Measurements from ENCODE around the gene ANO5. TPM values are rescaled to one million over a fixed set of nuclear protein-coding genes. Genes with fewer than 3 reads are reported as not detected.

The ANO5 gene
- total RNA-seq: 0.99 TPM
- 0.78 TPM for polyA plus RNA-seq
- long read RNA-seq, donor 1: 0 reads
- long read RNA-seq, donor 2: 0 reads
- long read RNA-seq, donor 3: 0 reads
- long read RNA-seq, donor 4: 0 reads
- long read RNA-seq, donor 5: 0 reads
- long read RNA-seq, donor 6: 0 reads
- long read RNA-seq, donor 7: 0 reads
- long read RNA-seq, donor 8: 0 reads
- long read RNA-seq, donor 9: 0 reads
- long read RNA-seq, donor 10: 0 reads

DNA sequence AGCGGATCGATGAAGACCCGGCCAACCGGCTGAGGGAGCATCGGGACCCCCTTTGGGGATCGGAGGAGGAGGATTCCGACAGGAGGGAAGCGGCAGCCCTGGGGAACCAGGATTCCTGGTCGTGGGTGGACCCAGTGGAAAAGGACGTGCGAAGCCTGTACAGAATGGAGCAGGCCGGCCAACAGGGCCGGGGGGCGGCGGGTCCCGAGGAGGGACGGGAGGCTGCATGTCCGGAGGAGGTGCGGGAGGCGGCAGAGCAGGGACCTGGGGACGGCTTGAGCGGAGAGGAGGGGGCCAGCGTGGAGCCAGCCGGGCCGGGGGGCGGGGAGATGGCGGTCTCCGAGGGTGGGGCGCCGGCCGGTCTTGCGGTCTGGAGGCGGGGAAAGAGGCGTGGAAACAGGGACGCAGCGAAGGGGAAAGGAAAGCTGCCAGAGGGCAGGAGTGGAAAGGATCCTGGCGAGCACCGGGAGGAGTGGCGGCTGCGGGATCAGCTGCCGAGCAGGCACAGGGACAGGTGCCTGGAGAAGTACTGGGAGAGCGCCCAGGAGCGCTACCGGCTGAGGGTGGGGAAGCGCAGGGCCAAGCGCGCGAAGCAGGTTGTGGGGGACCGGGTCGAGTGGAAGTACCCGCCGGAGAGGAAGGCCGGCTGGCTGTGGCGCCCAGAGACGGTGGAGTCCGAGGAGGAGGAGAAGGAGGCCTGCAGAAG, at the start of gene ANO5:
ANO5 (plus strand) TSS at position 444 of the 706 bp plus-strand sequence. CDS start 408 bp downstream, outside the sequence.
- 2% methylated on average over 56 of the region's 56 CpGs for WGBS
- H3K27me3 ChIP-seq (ENCODE audit: control insufficient read depth in 2 of 2, insufficient read depth in 1 of 2, low read length in 1 of 2): peaks cover 5 to 28% of the 10 kb centered on the region in 2 donors
- DNase-seq (ENCODE audit: low read depth in 6 of 9, low spot score in 9 of 9): peak in 1 of 9 donors; percentile 1
- no peaks in the 10 kb centered on the region for H3K9me3 ChIP-seq (ENCODE audit: control insufficient read depth in 2 of 2, insufficient read depth in 1 of 2, low read length in 1 of 2)
- H3K36me3 ChIP-seq (ENCODE audit: control insufficient read depth in 2 of 2, insufficient read depth in 2 of 2, low read length in 1 of 2): no peaks in the 10 kb centered on the region
- peak within 1 kb of the TSS; percentile 14 to 36 for H3K4me3 ChIP-seq (ENCODE audit: low read length in 2 of 2)
- H3K27ac ChIP-seq (ENCODE audit: low read depth in 1 of 2, low read length in 1 of 2): no peak within 1 kb of the TSS
- H3K4me1 ChIP-seq (ENCODE audit: control insufficient read depth in 2 of 2, insufficient read depth in 2 of 2, low read length in 2 of 2): no peaks in the 10 kb centered on the region

GRCh38 chr11:22151649-22152197, 41.2 kb upstream of the ANO5 start:
- H3K36me3 ChIP-seq (ENCODE audit: control insufficient read depth in 2 of 2, insufficient read depth in 2 of 2, low read length in 1 of 2): no peaks in the 10 kb centered on the region
- 95% methylated on average over 4 of the region's 4 CpGs for WGBS

GRCh38 chr11:22157531-22157930, 35.4 kb upstream of the ANO5 start:
- DNase-seq (ENCODE audit: low read depth in 6 of 9, low spot score in 9 of 9): no peak
- Histone ChIP-seq H3K27me3 (ENCODE audit: control insufficient read depth in 2 of 2, insufficient read depth in 1 of 2, low read length in 1 of 2) (no peaks in the 10 kb centered on the region), H3K4me3 (ENCODE audit: low read length in 2 of 2) (no peak overlapping the region), H3K9me3 (ENCODE audit: control insufficient read depth in 2 of 2, insufficient read depth in 1 of 2, low read length in 1 of 2) (no peaks in the 10 kb centered on the region), H3K27ac (ENCODE audit: low read depth in 1 of 2, low read length in 1 of 2) (no peak overlapping the region), H3K4me1 (ENCODE audit: control insufficient read depth in 2 of 2, insufficient read depth in 2 of 2, low read length in 2 of 2) (no peaks in the 10 kb centered on the region), H3K36me3 (ENCODE audit: control insufficient read depth in 2 of 2, insufficient read depth in 2 of 2, low read length in 1 of 2) (no peaks in the 10 kb centered on the region)
- 90% methylated on average over 2 of the region's 2 CpGs for WGBS

More at GRCh38 chr11:22151649-22152197, 41.2 kb upstream of the ANO5 start:
- no peaks in the 10 kb centered on the region for H3K27me3 ChIP-seq (ENCODE audit: control insufficient read depth in 2 of 2, insufficient read depth in 1 of 2, low read length in 1 of 2)
- H3K9me3 ChIP-seq (ENCODE audit: control insufficient read depth in 2 of 2, insufficient read depth in 1 of 2, low read length in 1 of 2): no peaks in the 10 kb centered on the region
- no peaks in the 10 kb centered on the region for H3K4me1 ChIP-seq (ENCODE audit: control insufficient read depth in 2 of 2, insufficient read depth in 2 of 2, low read length in 2 of 2)
- H3K4me3 ChIP-seq (ENCODE audit: low read length in 2 of 2): no peak overlapping the region
- H3K27ac ChIP-seq (ENCODE audit: low read depth in 1 of 2, low read length in 1 of 2): no peak overlapping the region
- DNase-seq (ENCODE audit: low read depth in 6 of 9, low spot score in 9 of 9): no peak

GRCh38 chr11:22161489-22161888, 31.4 kb upstream of the ANO5 start:
- no peak overlapping the region for H3K27ac ChIP-seq (ENCODE audit: low read depth in 1 of 2, low read length in 1 of 2)
- no peaks in the 10 kb centered on the region for H3K27me3 ChIP-seq (ENCODE audit: control insufficient read depth in 2 of 2, insufficient read depth in 1 of 2, low read length in 1 of 2)
- no peak for DNase-seq (ENCODE audit: low read depth in 6 of 9, low spot score in 9 of 9)
- WGBS: 90% methylated on average over 1 of the region's 1 CpG
- no peaks in the 10 kb centered on the region for H3K36me3 ChIP-seq (ENCODE audit: control insufficient read depth in 2 of 2, insufficient read depth in 2 of 2, low read length in 1 of 2)
- no peak overlapping the region for H3K4me3 ChIP-seq (ENCODE audit: low read length in 2 of 2)
- H3K9me3 ChIP-seq (ENCODE audit: control insufficient read depth in 2 of 2, insufficient read depth in 1 of 2, low read length in 1 of 2): no peaks in the 10 kb centered on the region
- no peaks in the 10 kb centered on the region for H3K4me1 ChIP-seq (ENCODE audit: control insufficient read depth in 2 of 2, insufficient read depth in 2 of 2, low read length in 2 of 2)

GRCh38 chr11:22162756-22163155, 30.1 kb upstream of the ANO5 start:
- no peak for DNase-seq (ENCODE audit: low read depth in 6 of 9, low spot score in 9 of 9)
- H3K9me3 ChIP-seq (ENCODE audit: control insufficient read depth in 2 of 2, insufficient read depth in 1 of 2, low read length in 1 of 2): no peaks in the 10 kb centered on the region
- no peaks in the 10 kb centered on the region for H3K36me3 ChIP-seq (ENCODE audit: control insufficient read depth in 2 of 2, insufficient read depth in 2 of 2, low read length in 1 of 2)
- no peak overlapping the region for H3K27ac ChIP-seq (ENCODE audit: low read depth in 1 of 2, low read length in 1 of 2)
- no peaks in the 10 kb centered on the region for H3K4me1 ChIP-seq (ENCODE audit: control insufficient read depth in 2 of 2, insufficient read depth in 2 of 2, low read length in 2 of 2)
- no peak overlapping the region for H3K4me3 ChIP-seq (ENCODE audit: low read length in 2 of 2)
- H3K27me3 ChIP-seq (ENCODE audit: control insufficient read depth in 2 of 2, insufficient read depth in 1 of 2, low read length in 1 of 2): no peaks in the 10 kb centered on the region
- 80% methylated on average over 3 of the region's 3 CpGs for WGBS

DNA sequence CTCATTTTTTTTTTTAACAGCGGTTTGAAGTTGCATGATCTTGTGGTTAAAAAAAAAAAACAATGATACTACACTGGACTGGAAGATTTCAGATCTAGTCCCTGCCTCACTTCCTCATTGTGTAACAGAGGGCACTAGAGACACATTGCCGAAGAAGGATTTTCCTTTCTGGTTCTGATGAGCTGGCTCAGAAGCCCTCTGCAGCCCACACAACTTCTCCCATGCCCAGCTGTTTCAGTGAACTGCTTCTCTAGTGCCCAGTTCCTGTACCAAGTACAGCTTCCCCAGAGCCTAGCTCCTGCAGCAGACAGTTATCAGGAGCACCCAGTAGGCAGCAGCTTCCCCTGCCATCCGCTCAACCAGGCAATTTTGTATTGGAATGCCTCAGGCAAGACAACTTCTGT, 29.5 kb upstream of the ANO5 start:
- no peaks in the 10 kb centered on the region for H3K9me3 ChIP-seq (ENCODE audit: control insufficient read depth in 2 of 2, insufficient read depth in 1 of 2, low read length in 1 of 2)
- H3K4me1 ChIP-seq (ENCODE audit: control insufficient read depth in 2 of 2, insufficient read depth in 2 of 2, low read length in 2 of 2): no peaks in the 10 kb centered on the region
- no peak overlapping the region for H3K4me3 ChIP-seq (ENCODE audit: low read length in 2 of 2)
- no peak overlapping the region for H3K27ac ChIP-seq (ENCODE audit: low read depth in 1 of 2, low read length in 1 of 2)
- no peaks in the 10 kb centered on the region for H3K27me3 ChIP-seq (ENCODE audit: control insufficient read depth in 2 of 2, insufficient read depth in 1 of 2, low read length in 1 of 2)
- WGBS: 25% methylated on average over 3 of the region's 3 CpGs
- no peak for DNase-seq (ENCODE audit: low read depth in 6 of 9, low spot score in 9 of 9)
- no peaks in the 10 kb centered on the region for H3K36me3 ChIP-seq (ENCODE audit: control insufficient read depth in 2 of 2, insufficient read depth in 2 of 2, low read length in 1 of 2)

GRCh38 chr11:22165087-22165486, 27.8 kb upstream of the ANO5 start:
- DNase-seq (ENCODE audit: low read depth in 6 of 9, low spot score in 9 of 9): no peak
- no peaks in the 10 kb centered on the region for H3K9me3 ChIP-seq (ENCODE audit: control insufficient read depth in 2 of 2, insufficient read depth in 1 of 2, low read length in 1 of 2)
- no peaks in the 10 kb centered on the region for H3K4me1 ChIP-seq (ENCODE audit: control insufficient read depth in 2 of 2, insufficient read depth in 2 of 2, low read length in 2 of 2)
- no peak overlapping the region for H3K4me3 ChIP-seq (ENCODE audit: low read length in 2 of 2)
- WGBS: 82% methylated on average over 2 of the region's 2 CpGs
- no peaks in the 10 kb centered on the region for H3K36me3 ChIP-seq (ENCODE audit: control insufficient read depth in 2 of 2, insufficient read depth in 2 of 2, low read length in 1 of 2)
- H3K27me3 ChIP-seq (ENCODE audit: control insufficient read depth in 2 of 2, insufficient read depth in 1 of 2, low read length in 1 of 2): no peaks in the 10 kb centered on the region
- H3K27ac ChIP-seq (ENCODE audit: low read depth in 1 of 2, low read length in 1 of 2): no peak overlapping the region

DNA sequence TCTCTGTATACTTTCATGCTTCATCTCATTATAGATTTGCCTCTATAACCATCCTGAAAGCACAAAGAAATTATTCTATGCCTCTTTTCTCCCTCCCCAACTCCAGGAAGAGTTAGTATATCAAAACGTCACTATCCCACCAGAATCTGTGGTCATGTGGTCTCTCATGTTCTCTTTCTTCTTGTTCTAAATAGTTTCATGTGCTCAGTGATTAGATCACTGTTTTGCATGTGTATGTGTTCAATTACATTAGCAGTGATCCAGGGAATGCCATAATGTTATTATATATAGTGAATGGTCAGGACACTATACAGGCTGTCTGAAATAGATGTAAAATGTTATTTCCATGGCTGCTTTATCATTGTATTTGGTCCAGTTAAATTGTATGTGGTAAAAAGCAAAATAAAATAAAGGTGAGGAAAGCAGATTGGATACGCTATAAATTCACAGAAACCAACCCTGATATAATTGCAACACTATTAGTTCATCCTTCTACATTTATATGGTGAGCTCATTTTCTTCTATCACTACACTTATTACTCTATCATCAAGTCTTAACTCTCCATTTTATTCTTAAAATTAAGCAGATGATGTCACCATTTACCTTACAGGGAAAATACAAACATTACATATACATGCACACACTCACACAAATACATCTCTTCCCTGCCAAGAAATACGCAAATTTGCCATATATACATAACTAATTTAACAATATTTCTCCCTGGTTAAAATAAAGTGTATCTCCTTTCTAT, 26.9 kb upstream of the ANO5 start:
- no peaks in the 10 kb centered on the region for H3K4me1 ChIP-seq (ENCODE audit: control insufficient read depth in 2 of 2, insufficient read depth in 2 of 2, low read length in 2 of 2)
- WGBS: 84% methylated on average over 3 of the region's 3 CpGs
- H3K27ac ChIP-seq (ENCODE audit: low read depth in 1 of 2, low read length in 1 of 2): no peak overlapping the region
- no peaks in the 10 kb centered on the region for H3K27me3 ChIP-seq (ENCODE audit: control insufficient read depth in 2 of 2, insufficient read depth in 1 of 2, low read length in 1 of 2)
- no peaks in the 10 kb centered on the region for H3K36me3 ChIP-seq (ENCODE audit: control insufficient read depth in 2 of 2, insufficient read depth in 2 of 2, low read length in 1 of 2)
- no peaks in the 10 kb centered on the region for H3K9me3 ChIP-seq (ENCODE audit: control insufficient read depth in 2 of 2, insufficient read depth in 1 of 2, low read length in 1 of 2)
- H3K4me3 ChIP-seq (ENCODE audit: low read length in 2 of 2): no peak overlapping the region
- DNase-seq (ENCODE audit: low read depth in 6 of 9, low spot score in 9 of 9): no peak

GRCh38 chr11:22169833-22170232, 23.1 kb upstream of the ANO5 start:
- H3K4me1 ChIP-seq (ENCODE audit: control insufficient read depth in 2 of 2, insufficient read depth in 2 of 2, low read length in 2 of 2): no peaks in the 10 kb centered on the region
- DNase-seq (ENCODE audit: low read depth in 6 of 9, low spot score in 9 of 9): no peak
- no peaks in the 10 kb centered on the region for H3K36me3 ChIP-seq (ENCODE audit: control insufficient read depth in 2 of 2, insufficient read depth in 2 of 2, low read length in 1 of 2)
- 2% methylated on average over 2 of the region's 2 CpGs for WGBS
- H3K4me3 ChIP-seq (ENCODE audit: low read length in 2 of 2): no peak overlapping the region
- H3K9me3 ChIP-seq (ENCODE audit: control insufficient read depth in 2 of 2, insufficient read depth in 1 of 2, low read length in 1 of 2): no peaks in the 10 kb centered on the region
- H3K27me3 ChIP-seq (ENCODE audit: control insufficient read depth in 2 of 2, insufficient read depth in 1 of 2, low read length in 1 of 2): no peaks in the 10 kb centered on the region
- no peak overlapping the region for H3K27ac ChIP-seq (ENCODE audit: low read depth in 1 of 2, low read length in 1 of 2)

Measured in thymus (tissue), 14 donors.